Lower lobe of right lung (tissue), 2 donors: ENCODE measurements around the gene SPATA33. TPM values are rescaled to one million over a fixed set of nuclear protein-coding genes. Genes with fewer than 3 reads are reported as not detected.

Experiments
- ATAC-seq, 2 donors: fragments of 200-7000 bp; cut with Tn5 transposase; one replicate each; pipeline ENCODE4 v1.9.1; 2020 to 2022; ENCODE audit warnings: mild to moderate bottlenecking in 2 of 2, moderate library complexity in 2 of 2
- DNase-seq: peaks from one replicate; pipeline ENCODE4 v3.0.0-alpha.2; 2020
- H3K27ac ChIP-seq: fragments of 200-600 bp; one replicate; pipeline ENCODE4 v1.8.0; 2022
- H3K27me3 ChIP-seq: fragments of 200-600 bp; one replicate; pipeline ENCODE4 v1.8.0; 2022; ENCODE audit warnings: low read depth
- H3K36me3 ChIP-seq: fragments of 200-600 bp; one replicate; pipeline ENCODE4 v1.8.0; 2022; ENCODE audit warnings: mild to moderate bottlenecking
- H3K4me1 ChIP-seq: fragments of 200-600 bp; one replicate; pipeline ENCODE4 v1.8.0; 2022
- H3K4me3 ChIP-seq: fragments of 200-600 bp; one replicate; pipeline ENCODE4 v1.8.0; 2022; ENCODE audit warnings: mild to moderate bottlenecking
- H3K9me3 ChIP-seq: fragments of 200-600 bp; one replicate; pipeline ENCODE4 v1.8.0; 2022
- intact Hi-C: fragments of 100-400 bp; cut with DNase I; formaldehyde crosslinking; loops from one replicate; pipeline ENCODE4 v1.11.0; 2022
- total RNA-seq: library from RNA; stranded (reverse); fragmentation: NEBNext Ultra II Directional; extraction: Animal tissue kit (Norgen Biotek cat#: 25700); gene quantifications from one replicate; pipeline ENCODE4 v1.2.1, GENCODE V29; 2021
- TF ChIP-seq, protein P1 (sequence below): fragments of 200-600 bp; IDR thresholded peaks from one replicate; pipeline ENCODE4 v1.8.0; 2022; ENCODE audit warnings: antibody characterized with exemption, mild to moderate bottlenecking
- donor health status: DM: no; HTN: yes; CAD: no; lungs with severe emphysema.

SPATA33 gene
- total RNA-seq, 1 donor from 2014 or later = 9.7 TPM

DNA sequence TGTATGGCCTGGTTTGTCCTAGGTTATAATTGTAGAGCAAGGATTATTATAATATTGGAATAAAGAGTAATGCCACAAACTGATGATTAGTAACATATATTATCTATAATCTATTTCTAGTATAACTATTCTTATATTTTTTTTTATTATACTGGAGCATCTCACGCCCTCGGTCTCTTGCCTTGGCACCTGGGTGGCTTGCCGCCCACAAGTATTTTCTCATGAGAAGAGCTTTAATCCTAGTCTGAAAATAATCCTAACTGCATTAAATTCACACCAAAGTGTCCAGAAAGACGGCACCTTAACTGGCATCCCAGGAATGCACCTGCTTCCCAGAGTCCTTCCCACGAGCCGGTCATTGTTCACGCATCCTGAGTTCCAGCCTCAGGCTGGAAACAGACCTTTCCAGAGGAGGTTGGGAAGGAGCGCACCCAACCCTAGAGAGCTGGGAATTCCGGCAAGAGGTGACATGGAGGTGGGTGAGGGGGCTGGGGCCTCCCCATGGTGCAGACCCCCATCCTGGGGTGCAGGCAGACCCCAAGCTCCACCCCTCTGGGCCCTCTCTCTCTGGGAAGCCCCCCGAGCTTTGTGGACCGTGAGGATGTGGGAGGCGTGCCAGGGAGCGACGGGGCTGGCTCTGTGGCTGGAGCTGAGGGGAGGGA lies 16.0 kb upstream of the SPATA33 start:
- no peak overlapping the region for H3K27ac ChIP-seq
- intact Hi-C loops = no loop called here
- TF ChIP-seq, protein P1, sequence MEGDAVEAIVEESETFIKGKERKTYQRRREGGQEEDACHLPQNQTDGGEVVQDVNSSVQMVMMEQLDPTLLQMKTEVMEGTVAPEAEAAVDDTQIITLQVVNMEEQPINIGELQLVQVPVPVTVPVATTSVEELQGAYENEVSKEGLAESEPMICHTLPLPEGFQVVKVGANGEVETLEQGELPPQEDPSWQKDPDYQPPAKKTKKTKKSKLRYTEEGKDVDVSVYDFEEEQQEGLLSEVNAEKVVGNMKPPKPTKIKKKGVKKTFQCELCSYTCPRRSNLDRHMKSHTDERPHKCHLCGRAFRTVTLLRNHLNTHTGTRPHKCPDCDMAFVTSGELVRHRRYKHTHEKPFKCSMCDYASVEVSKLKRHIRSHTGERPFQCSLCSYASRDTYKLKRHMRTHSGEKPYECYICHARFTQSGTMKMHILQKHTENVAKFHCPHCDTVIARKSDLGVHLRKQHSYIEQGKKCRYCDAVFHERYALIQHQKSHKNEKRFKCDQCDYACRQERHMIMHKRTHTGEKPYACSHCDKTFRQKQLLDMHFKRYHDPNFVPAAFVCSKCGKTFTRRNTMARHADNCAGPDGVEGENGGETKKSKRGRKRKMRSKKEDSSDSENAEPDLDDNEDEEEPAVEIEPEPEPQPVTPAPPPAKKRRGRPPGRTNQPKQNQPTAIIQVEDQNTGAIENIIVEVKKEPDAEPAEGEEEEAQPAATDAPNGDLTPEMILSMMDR = no peak
- no peak overlapping the region for H3K4me3 ChIP-seq
- no peaks in the 10 kb centered on the region for H3K9me3 ChIP-seq
- DNase-seq (no peak), ATAC-seq (no peak)
- peaks cover 26% of the 10 kb centered on the region for H3K36me3 ChIP-seq
- no peaks in the 10 kb centered on the region for H3K27me3 ChIP-seq
- H3K4me1 ChIP-seq = peaks cover 13% of the 10 kb centered on the region

DNA sequence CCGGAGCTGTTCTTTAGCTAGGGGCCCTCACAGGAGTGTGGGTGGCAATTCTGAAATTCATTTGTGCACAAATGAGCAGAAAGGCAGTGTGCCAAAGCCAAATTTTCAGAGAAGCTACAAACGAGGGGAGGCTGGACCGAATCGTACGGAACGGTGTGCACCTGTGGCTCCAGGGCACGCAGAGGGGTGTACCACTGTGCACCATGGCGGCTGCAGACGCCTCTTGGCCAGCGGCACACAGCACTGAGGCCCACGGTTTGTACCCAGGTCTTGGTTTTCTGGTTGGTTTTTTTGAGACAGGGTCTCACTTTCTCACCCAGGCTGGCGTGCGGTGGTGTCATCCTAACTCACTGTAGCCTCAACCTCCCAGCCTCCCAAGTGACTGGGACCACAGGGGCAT lies 15.1 kb upstream of the SPATA33 start:
- DNase-seq (no peak), ATAC-seq (no peak)
- Histone ChIP-seq H3K4me3 (no peak overlapping the region), H3K27me3 (no peaks in the 10 kb centered on the region), H3K9me3 (no peaks in the 10 kb centered on the region), H3K36me3 (peaks cover 34% of the 10 kb centered on the region), H3K4me1 (peaks cover 13% of the 10 kb centered on the region), H3K27ac (no peak overlapping the region)
- intact Hi-C loops = no loop called here
- TF ChIP-seq, protein P1 = no peak

DNA sequence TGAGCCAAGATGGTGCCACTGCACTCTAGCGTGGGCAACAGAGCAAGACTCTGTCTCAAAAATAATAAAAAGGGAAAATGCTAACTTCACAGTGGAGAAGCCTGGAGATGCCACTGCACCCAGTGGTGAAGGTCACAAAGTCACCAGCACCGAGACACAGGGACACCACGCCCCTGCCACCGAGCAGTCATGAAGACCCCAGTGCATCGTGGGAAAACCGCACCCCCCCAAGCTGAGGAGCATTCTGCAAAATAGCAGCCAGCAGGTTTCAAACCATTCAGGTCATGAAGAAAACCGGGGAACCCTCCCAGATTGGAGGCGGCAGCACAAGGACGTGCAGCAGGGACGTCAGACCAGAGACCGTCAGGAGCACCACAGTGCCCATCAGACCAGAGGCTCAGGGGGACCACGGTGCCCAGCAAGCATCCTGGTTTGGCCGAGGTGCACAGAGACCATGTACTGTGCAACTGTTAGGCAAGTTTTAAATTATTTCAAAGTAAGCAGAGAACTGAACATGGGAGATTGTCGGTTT lies 13.8 kb upstream of the SPATA33 start:
- intact Hi-C loops = no loop called here
- H3K36me3 ChIP-seq = peaks cover 37% of the 10 kb centered on the region
- no peaks in the 10 kb centered on the region for H3K9me3 ChIP-seq
- TF ChIP-seq, protein P1 = no peak
- ATAC-seq = no peak
- H3K27ac ChIP-seq = no peak overlapping the region
- H3K4me3 ChIP-seq = no peak overlapping the region
- no peaks in the 10 kb centered on the region for H3K27me3 ChIP-seq
- H3K4me1 ChIP-seq = peaks cover 13% of the 10 kb centered on the region
- no peak for DNase-seq

DNA sequence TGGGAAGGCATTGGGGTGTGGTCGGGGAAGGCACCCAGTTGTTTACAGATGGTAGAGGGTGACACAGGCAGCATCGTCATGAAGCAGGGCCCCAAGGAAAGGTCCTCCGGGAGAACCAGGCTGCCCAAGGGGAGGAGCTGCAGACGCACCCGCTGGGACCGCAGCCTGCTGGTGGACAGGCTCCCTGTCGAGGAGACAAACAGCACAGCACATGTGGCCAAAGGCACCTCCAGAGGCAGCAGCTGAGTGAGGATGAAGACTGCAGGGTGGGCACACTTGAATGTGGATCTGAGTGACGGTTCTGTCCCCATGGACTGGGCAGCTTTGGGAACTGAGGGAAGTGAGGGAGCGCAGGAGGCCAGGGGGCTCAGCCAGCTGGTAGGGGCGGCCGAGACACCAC lies 12.5 kb upstream of the SPATA33 start:
- H3K4me1 ChIP-seq = peaks cover 13% of the 10 kb centered on the region
- intact Hi-C loops = no loop called here
- DNase-seq = no peak
- H3K27ac ChIP-seq = no peak overlapping the region
- H3K27me3 ChIP-seq = no peaks in the 10 kb centered on the region
- H3K36me3 ChIP-seq = peaks cover 48% of the 10 kb centered on the region
- H3K4me3 ChIP-seq = no peak overlapping the region
- TF ChIP-seq, protein P1 = no peak
- no peak for ATAC-seq
- H3K9me3 ChIP-seq = no peaks in the 10 kb centered on the region

DNA sequence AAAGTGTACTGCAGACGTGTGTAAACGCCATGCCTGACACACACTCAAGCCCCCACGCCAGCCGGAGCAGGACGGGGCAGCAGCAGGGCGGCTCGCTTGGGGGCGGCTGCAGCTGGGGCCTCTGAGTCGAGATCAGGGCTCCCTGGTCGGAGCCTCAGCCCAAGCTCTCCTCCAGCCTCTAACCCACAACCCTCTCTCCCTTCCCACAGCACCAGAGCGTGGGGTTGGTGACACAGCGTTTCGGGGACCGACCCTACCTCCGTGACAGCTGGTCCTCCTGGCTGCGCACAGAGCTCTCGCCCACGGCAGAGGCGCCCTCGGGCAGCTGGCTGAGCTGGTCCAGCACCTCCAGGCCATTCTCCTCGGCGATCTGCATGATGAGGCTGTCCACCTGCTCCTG lies 11.4 kb upstream of the SPATA33 start:
- H3K27me3 ChIP-seq = no peaks in the 10 kb centered on the region
- H3K9me3 ChIP-seq = no peaks in the 10 kb centered on the region
- peaks cover 58% of the 10 kb centered on the region for H3K36me3 ChIP-seq
- ATAC-seq (no peak), DNase-seq (no peak)
- TF ChIP-seq, protein P1 = no peak
- H3K4me3 ChIP-seq = no peak overlapping the region
- no peak overlapping the region for H3K27ac ChIP-seq
- peaks cover 3% of the 10 kb centered on the region for H3K4me1 ChIP-seq
- intact Hi-C loops = no loop called here
